ENCODE data around the gene ZNF438. TPM values are rescaled to one million over a fixed set of nuclear protein-coding genes. Genes with fewer than 3 reads are reported as not detected.

ZNF438 gene
- total and polyA plus RNA-seq, 2 of the 8 experiments (the other 6 are each of a cell fraction or from before 2014, with no cell fraction given), result 0.95 to 1.7 TPM

DNA sequence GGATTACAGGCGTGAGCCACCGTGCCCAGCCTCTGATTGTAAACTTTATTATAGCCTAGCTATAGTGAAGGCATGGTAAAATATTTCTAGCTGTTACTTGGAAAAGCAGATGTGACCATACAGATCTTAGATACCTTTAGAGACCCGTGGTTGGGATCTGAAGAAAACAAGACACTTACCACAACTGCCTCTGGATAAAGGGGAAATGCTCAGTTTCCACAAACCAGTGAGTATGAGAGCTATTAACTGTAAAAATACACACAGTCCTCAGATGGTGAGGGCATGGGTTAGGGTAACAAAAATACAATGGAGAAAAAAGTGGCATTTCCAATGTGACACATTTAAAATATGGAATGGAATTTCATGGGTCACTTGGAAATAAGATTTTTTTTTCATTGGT lies 63.0 kb downstream of the ZNF438 start:
- Histone ChIP-seq H3K36me3 (ENCODE audit: control insufficient read depth in 2 of 4, insufficient read depth in 4 of 4, low read length in 3 of 4) (no peaks in the 10 kb centered on the region), H3K4me3 (ENCODE audit: extremely low read depth in 1 of 4, insufficient read depth in 2 of 4, low read depth in 3 of 4, low read length in 4 of 4) (no peak overlapping the region), H3K23me2 (ENCODE audit: low read depth, low read length) (no peaks in the 10 kb centered on the region), H3K79me2 (ENCODE audit: control insufficient read depth in 1 of 2, insufficient read depth in 2 of 2, low read length in 2 of 2) (no peaks in the 10 kb centered on the region), H4K8ac (ENCODE audit: extremely low read depth, insufficient read depth, low read length) (no peak overlapping the region), H4K5ac (ENCODE audit: insufficient read length, low read depth, low read length) (no peak overlapping the region), H2BK20ac (ENCODE audit: low read length) (no peak overlapping the region), H2BK12ac (ENCODE audit: low read depth, low read length) (no peak overlapping the region), H3K27ac (ENCODE audit: low read depth, low read length) (no peak overlapping the region), H4K91ac (replicated peaks; ENCODE audit: insufficient read length, low read length) (no peak overlapping the region), H3K23ac (ENCODE audit: insufficient read length) (no peak overlapping the region), H3K14ac (ENCODE audit: insufficient read length) (no peak overlapping the region), H2AFZ (ENCODE audit: low read length) (no peak overlapping the region), H2AK5ac (ENCODE audit: low read depth, low read length) (no peak overlapping the region), H3K27me3 (replicated peaks in 1 of 4; ENCODE audit: control insufficient read depth in 3 of 4, extremely low read depth in 1 of 4, insufficient read depth in 3 of 4, low read length in 3 of 4) (no peaks in the 10 kb centered on the region), H3K4me2 (ENCODE audit: insufficient read depth in 1 of 2, low read depth in 2 of 2, low read length in 2 of 2) (no peak overlapping the region), H3K18ac (ENCODE audit: extremely low read depth, low read length) (no peak overlapping the region), H3K9ac (replicated peaks in 1 of 4; ENCODE audit: extremely low read depth in 1 of 4, low read depth in 3 of 4, low read length in 3 of 4) (no peak overlapping the region), H4K20me1 (replicated peaks in 1 of 2; ENCODE audit: control insufficient read depth in 1 of 2, insufficient read depth in 2 of 2, low read length in 2 of 2) (no peaks in the 10 kb centered on the region), H2BK15ac (ENCODE audit: low read length) (no peak overlapping the region), H3K79me1 (ENCODE audit: low read depth, low read length) (no peaks in the 10 kb centered on the region), H3K9me3 (ENCODE audit: insufficient read depth in 2 of 2, low read depth in 1 of 2, low read length in 1 of 2) (no peaks in the 10 kb centered on the region), H3K4me1 (replicated peaks in 1 of 4; ENCODE audit: control insufficient read depth in 3 of 4, insufficient read depth in 4 of 4, low read length in 3 of 4) (no peaks in the 10 kb centered on the region), H2BK5ac (ENCODE audit: low read depth, low read length) (no peak overlapping the region), H2BK120ac (replicated peaks; ENCODE audit: low read depth, low read length) (no peak overlapping the region), H3K56ac (replicated peaks; ENCODE audit: insufficient read length, low read depth, low read length) (no peak overlapping the region), H3K4ac (replicated peaks; ENCODE audit: insufficient read length, low read depth, low read length) (no peak overlapping the region)
- POLR2A ChIA-PET (ENCODE audit: partially characterized antibody), result no interaction called here
- FAIRE-seq (no peak), DNase-seq (ENCODE audit: low read depth in 1 of 2, low spot score in 2 of 2) (no peak)
- TF ChIP-seq CBX8 (IDR thresholded peaks at IDR 0.05; ENCODE audit: borderline replicate concordance, low read depth, low read length) (no peak), SIRT6 (IDR thresholded peaks at IDR 0.05; ENCODE audit: low read length) (no peak), HDAC6 (IDR thresholded peaks at IDR 0.05; ENCODE audit: low read depth, low read length) (no peak), CTBP2 (IDR thresholded peaks at IDR 0.05; ENCODE audit: borderline replicate concordance, insufficient read depth, insufficient read length, low read length) (no peak), YY1 (IDR thresholded peaks at IDR 0.05; ENCODE audit: low read depth, low read length) (no peak), TAF7 (optimal IDR thresholded peaks at IDR 0.05; ENCODE audit: borderline replicate concordance, low read depth, low read length) (no peak), NANOG (IDR thresholded peaks at IDR 0.05; ENCODE audit: insufficient read depth, low read depth, low read length, poor library complexity, severe bottlenecking) (no peak), HDAC2 (IDR thresholded peaks at IDR 0.05; ENCODE audit: borderline replicate concordance in 1 of 2, low read depth in 2 of 2, low read length in 2 of 2) (no peak), FOSL1 (IDR thresholded peaks at IDR 0.05; ENCODE audit: insufficient read depth, low read depth, low read length) (no peak), ASH2L (IDR thresholded peaks at IDR 0.05; ENCODE audit: low read length) (no peak), BRCA1 (IDR thresholded peaks at IDR 0.05; ENCODE audit: low read depth, low read length) (no peak), JUN (IDR thresholded peaks at IDR 0.05; ENCODE audit: low read depth, low read length) (no peak)
- CTCF ChIA-PET (ENCODE audit: partially characterized antibody), result interaction anchor here (1.1 kb wide), 1 partner anchor 98 kb away, joined by 3 read pairs; no protein-coding TSS in a partner anchor
- WGBS, 2 experiments (ENCODE audit: extremely low coverage in 1 of 2, insufficient coverage in 1 of 2, insufficient read length in 1 of 2, insufficient replicate concordance in 2 of 2, low coverage in 1 of 2, low lambda C conversion rate in 2 of 2, missing lambda C conversion rate in 1 of 2), result 91% methylated on average over 3 of the region's 3 CpGs; no CpG with 5 or more reads in 1 of the 2 experiments
